T-helper 1 cell treated with Interleukin-12 subunit alpha and Interleukin-12 subunit beta and Interleukin-4 antibody, amounts not matched to agents 30 ng/mL and 1 ng/mL, for 36 hours (primary cell): ENCODE results near the gene DR1. TPM values are rescaled to one million over a fixed set of nuclear protein-coding genes. Genes with fewer than 3 reads are reported as not detected.
"Not testable (repeated sequence)": the region's sequence is repeated elsewhere in the genome, so short reads cannot be mapped to it uniquely, and the experiment has no call there.

Source experiments
- intact Hi-C: fragments of 100-400 bp; cut with micrococcal nuclease; formaldehyde crosslinking; loops from one replicate; pipeline ENCODE4 v1.15.1; 2024
- total RNA-seq: library from RNA; stranded (reverse); gene quantifications from 2 replicates; pipeline ENCODE4 v1.2.3, GENCODE V29; 2022

Gene DR1
- total RNA-seq, 1 donor from 2014 or later = 100 TPM

DNA sequence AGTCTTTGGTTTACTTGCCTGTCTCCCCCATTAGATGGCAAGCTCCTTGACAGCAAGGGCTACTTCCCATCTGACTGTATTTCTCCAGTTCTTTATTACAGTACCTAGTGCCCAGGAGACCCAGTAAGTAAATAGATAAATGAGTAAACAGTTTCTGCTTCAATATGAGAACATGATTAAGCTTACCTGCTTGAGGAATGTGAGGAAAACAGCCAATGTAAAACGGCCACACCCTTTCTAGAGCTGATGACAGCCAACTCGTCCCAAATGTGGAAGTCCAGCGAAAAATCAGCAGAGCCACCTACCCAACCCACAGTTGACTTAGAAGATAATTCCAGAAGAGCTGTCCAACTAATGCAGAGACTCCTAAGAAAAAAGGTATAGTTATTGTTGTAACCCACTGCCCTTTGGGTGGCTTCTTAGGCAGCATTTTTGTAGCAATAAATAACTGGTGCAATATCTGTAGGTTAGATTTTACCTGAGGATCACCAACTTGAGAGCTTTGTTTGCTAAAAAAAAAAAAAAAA, 6.5 kb upstream of the DR1 start:
- intact Hi-C loops = no loop called here

DNA sequence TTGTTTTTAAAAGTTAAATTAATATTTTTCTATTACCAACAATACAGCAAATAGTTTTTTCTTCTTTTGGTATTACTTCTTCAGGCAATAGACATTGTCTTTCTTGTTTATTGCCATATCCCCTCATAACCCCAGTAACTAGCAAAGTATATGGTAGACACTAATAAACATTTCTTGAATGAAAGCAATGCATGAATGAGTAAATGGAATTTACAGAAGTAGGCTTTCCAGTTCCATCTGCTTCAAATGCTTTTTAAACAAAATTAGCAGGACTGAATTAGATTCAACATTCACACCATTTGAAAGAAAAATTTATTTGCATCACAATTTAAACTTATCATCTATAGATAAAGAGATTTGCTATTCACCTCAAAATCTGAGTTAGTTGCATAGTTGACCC, 5.6 kb upstream of the DR1 start:
- intact Hi-C loops = loop anchor here (10.0 kb wide), 2 partner anchors 855 to 1535 kb away; partner anchors contain the start of gene GFI1

DNA sequence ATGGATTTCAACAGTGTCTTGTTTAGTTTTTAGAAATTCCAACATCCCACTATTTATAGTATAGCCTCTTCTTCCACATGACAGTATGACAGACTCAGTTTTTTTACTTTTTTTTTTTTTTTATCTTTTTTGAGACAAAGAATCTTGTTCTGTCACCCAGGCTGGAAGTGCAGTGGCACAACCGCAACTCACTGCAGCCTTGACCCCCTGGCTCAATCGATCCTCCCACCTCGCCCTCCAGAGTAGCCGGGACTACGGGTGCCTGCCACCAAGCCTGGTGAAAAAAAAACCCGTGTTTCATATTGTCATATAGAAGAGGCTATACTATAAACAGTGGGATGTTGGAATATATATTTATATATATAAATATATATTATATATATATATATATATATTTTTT, 1.2 kb upstream of the DR1 start:
- intact Hi-C loops = loop anchor here (2.0 to 10.0 kb wide), 4 partner anchors 16 to 1728 kb away; partner anchors contain the start of genes ALG14 and GFI1

DNA sequence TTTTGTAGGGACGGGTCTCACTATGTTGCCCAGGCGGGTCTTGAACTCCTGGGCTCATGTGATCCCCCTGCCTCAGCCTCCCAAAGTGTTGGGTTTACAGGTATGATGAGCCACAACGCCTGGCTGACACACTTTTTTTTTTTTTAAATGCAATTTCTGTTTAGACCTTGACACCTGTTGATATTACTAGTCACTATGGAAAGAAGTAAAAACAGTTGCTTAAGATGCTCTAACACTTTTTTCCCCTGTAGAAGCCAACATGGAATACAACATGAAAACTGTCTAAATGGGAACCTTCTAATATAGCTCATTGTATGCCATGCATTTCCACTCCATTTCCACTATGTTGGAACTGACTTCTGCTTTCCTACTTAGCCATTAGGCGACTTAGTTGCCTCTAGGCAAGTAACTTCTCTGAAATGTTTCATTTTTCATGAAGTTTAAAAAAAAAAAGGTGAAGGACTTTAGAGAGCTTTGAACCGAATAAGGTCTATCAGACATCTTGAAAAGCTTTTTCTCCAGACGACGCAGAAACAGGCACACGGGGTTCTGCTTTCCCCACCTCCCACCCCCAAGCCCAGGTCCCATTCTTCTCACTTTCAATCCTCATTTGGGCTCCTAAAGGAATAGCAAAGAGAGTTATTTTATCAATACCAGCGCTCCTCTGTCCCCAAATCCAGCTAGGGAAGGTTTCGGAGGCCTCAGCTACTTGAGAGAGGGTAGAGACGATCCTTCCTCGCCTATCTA, 648 bp upstream of the DR1 start:
- intact Hi-C loops = loop anchor here (1.0 to 10.0 kb wide), 14 partner anchors 9 to 1843 kb away; partner anchors contain the start of genes ABCD3, ALG14, CCDC18 and CDC7

DNA sequence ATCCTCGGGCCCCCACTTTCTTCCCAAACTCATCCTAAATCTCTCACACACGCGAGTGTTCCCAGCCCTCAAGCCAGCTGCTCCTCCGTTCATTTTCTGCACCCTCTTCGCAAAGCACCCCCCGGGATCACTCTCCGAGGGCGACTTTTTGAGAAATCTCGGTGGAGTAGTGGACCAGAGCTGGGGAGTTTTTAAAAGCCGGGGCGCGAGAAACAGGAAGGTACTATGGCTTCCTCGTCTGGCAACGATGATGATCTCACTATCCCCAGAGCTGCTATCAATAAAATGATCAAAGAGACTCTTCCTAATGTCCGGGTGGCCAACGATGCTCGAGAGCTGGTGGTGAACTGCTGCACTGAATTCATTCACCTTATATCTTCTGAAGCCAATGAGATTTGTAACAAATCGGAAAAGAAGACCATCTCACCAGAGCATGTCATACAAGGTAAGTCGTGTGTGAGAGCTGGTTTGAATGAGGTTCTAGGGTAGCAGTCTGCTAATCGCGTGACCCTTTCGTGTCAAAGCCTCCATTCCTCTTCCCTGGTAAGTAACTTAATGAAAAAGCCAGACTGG, 800 bp downstream of the DR1 start:
- intact Hi-C loops = loop anchor here (1.0 to 10.0 kb wide), 9 partner anchors 8 to 1844 kb away; partner anchors contain the start of genes ABCD3, CDC7, DIPK1A and DNTTIP2

DNA sequence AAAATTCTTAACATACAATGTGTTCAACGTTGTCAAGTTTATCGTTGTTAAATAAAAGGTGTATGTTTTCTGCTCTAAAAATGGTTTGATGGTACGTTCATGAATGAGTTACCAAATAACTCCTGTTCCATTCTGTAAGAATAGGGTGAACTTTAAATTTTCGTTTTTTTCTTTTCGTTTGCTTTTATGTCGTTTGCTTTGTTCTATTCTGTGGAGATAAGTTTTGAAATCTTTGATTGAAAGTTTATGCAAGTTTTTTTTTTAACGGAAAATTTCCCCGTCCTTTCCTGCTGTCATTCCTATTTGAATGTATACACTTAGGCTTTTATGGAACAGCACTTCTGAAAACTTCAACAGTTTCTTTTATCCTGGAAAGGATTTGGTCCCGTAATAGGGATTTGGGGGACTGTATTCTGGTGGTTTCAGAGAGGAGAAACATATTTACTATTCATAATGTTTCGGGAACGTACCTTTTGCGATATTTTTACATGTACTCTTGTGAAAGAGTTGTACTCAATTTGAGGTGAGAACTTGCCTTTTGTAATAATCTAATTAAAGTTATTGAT, 1.7 kb downstream of the DR1 start:
- intact Hi-C loops = loop anchor here (2.0 to 10.0 kb wide), 6 partner anchors 387 to 1845 kb away; partner anchors contain the start of genes ABCD3, CDC7, DIPK1A and GFI1

DNA sequence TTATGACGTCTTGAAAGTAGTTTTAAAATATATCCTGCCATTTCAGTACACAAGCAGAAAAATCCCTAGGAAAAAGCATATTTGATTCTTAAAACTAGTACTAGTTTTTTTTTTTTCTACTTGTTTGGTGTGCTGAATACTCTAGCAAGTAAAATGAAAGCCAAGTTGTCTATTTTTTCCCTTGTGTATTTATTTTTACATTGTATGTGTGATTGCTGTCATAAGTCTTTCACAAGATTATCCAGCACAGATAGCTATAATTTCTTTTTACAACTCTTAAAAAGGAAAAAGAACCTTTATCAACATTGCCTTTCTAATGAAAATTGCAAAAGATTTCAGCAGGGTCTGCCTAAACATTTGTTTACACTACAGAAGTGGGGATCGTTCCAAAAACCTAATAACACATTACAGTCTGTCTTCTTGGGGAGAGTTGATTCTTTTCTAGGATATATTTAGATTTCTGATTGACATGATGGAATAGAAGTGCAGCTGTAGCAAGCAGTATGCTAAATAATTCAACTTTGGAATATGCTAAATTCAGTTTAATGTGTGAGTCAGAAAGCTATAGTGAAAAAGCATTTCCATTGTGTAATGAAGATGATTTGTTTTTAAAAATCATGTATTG, 2.5 kb downstream of the DR1 start:
- intact Hi-C loops = loop anchor here (5.0 to 10.0 kb wide), 5 partner anchors 491 to 1846 kb away; partner anchors contain the start of genes ABCD3, CDC7 and GFI1

DNA sequence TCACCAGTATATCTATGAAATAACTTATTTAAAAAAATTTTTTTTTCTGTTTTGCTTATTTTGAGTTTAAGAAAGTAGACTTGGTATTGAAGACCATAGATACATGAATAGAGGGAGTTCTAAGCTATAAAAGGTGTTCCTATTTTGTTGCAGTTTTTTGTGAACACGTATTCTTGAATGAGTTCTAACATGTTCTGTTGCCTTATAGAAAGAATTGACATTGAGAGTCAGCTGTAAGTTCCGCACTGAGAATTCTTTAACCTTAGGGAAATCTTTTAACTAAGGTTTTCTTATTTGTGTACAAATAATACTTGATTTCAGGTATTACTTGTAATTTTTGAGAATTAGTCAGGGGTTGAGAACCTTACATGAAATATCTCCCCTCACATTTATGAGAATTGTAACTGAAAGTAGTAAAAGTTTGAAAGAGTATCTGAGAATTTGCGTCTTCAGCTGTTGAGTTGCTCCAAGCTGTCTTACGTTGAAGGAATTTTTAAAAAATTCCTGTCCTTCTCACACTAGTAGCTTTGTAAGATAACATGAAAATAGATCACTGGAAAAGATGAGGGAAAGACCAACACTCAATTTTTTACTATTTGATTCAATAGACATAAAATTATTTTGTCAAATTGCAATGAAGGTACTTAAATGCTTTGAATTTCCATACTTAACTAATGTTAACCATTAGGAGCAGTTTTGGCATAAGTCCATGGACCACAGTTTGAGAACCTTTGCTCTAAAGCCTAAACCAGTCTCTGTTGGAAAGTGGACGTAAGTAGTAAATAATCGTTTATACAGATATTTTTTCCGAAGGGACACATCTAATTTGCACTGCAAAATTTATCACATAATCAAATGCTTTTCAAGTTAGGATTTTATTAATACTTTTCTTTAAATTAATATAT, 3.8 kb downstream of the DR1 start:
- intact Hi-C loops = loop anchor here (1.0 to 10.0 kb wide), 6 partner anchors 8 to 1847 kb away; partner anchors contain the start of genes ABCD3, CDC7 and GFI1

DNA sequence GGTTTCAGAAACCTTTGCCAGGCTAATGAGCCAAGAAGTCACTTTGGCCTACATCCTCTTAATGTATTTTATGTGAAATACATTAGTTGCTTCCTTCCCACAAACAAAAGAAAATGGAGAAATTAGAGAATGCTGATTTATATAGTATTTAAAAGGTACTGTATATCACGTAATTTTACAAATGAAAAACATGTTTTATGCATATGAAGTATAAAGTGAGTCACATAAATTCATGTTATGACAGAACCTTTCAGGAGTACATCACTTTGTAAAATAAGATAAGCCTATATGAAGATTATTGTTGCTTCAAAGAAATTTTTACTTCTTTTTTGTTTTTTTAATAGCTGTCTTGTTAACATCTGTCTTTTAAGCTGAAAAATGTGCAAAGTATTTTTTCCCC, 4.6 kb downstream of the DR1 start:
- intact Hi-C loops = no loop called here

DNA sequence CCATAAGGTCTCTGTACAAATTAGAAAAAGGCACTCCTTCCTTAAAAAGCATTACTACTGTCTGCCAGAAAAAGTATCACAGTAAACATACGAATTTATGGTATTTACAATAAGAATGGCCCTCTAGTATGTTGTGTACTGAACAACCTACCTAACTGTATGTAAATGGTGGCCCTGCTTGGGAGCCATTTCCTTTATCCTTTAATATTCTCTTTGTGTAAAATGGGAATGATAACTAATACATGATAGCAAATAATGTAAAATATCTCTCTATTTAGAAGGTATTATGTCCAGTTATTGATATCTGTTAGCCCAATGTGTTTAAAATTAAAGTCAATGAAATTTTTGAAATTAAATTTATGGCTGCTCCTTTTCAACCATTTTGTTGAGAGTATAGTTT, 5.2 kb downstream of the DR1 start:
- intact Hi-C loops = no loop called here

DNA sequence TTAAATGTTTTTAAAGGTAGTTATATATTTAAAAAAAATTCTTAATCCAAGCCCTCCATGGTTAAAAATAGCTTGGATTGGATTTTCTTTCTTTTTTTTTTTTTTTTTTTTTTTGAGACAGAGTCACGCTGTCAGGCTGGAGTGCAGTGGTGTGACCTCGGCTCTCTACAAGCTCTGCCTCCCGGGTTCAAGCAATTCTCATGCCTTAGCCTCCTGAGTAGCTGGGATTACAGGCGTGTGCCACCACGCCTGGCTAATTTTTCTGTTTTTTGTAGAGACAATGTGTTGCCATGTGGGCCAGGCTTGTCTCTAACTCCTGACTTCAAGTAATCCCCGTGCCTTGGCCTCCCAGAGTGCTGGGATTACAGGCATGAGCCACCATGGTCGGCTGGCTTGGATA, 5.6 kb downstream of the DR1 start:
- intact Hi-C loops = not testable (repeated sequence)

DNA sequence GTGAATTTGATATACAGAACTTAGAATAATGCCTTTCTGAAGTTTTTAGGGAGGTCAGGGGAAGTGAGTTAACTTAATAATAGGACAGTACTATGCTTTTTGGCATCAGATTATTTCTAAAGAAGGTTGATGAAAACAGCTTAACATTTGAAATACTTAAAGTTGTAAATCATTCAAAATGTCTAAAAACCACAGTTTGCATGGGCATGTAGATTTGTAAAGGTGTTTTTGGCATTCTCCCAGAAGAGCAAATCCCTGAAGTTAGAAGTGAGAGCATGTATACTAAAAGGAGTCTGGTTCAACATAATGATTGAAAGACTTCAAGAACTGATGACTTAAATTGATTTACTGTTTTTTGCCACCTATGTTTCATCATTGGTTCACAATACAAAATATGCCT, 6.7 kb downstream of the DR1 start:
- intact Hi-C loops = no loop called here

DNA sequence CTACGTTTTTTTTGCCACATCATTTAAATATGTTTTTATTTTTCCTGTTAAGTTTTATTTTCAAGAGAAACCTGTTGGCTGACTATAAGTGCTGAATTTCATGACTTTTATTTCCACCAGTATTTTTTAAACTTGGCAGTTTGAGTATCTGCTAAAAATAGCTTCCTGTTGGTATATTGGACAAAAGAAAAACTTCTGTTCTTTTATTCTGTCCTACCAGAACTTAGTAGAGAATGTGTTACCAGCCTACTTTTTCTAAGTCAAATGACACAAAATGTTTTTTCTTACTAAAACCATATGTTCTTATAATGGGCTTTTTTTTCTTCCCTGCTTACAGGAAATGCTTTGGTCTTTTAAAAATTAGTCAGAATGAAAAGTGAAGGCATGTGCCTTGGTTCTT, 7.6 kb downstream of the DR1 start:
- intact Hi-C loops = no loop called here

DNA sequence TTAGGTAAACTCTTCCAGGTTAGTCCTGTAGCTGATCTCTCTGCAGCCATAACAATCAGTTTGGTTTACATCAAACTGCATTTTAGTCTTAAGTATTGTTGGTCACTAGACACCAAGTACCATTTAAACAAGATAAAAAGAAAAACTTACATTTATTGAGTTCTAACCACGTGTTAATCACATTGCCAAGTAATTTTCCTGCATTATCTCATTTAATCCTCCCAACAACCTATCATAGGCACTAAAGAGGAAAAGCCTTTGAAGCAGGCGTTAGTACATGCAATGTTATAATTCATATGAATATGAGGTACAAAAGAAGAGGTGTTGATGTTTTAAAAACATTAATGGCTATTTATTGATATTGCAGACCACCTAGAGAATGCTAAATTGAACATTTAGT, 9.0 kb downstream of the DR1 start:
- intact Hi-C loops = loop anchor here (1.0 kb wide), 1 partner anchor 8 kb away; no protein-coding TSS in a partner anchor

DNA sequence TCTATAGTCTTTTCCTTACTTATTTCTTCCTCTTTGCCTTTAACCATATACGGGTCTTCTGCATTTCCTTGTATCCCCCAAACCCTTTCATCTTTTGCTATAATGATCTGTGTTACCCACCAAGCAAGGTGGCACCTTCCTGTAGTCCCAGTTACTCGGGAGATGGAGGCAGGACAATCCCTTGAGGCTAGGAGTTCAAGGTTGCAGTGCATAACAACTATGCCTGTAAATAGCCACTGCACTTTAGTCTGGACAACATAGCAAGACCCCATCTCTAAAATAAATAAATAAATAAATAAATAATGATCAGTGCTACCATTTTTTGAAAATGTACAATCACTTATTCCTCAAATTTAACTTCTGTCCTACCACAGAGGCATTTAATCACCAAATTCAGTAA, 11.5 kb downstream of the DR1 start:
- intact Hi-C loops = loop anchor here (1.0 kb wide), 1 partner anchor 8 kb away; no protein-coding TSS in a partner anchor

DNA sequence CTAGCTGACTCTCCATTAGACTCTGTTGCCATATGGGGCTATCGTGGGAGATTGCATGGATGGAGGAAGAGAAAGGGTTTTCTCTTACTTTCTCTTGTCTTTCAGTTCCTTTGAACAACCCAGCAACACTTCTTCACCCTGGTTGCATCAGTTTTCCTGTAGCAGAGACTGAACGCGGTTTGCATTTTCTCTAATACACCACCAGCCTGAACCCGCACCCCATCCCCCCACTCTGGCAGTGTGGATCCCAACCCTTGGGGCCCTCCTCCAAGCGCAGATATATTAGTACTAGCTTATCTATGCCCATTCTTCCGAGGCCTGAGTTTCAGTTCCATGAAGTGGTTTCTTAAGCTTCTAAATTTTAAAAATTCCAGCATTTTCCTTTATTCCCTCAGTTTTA, 12.6 kb downstream of the DR1 start:
- intact Hi-C loops = no loop called here

DNA sequence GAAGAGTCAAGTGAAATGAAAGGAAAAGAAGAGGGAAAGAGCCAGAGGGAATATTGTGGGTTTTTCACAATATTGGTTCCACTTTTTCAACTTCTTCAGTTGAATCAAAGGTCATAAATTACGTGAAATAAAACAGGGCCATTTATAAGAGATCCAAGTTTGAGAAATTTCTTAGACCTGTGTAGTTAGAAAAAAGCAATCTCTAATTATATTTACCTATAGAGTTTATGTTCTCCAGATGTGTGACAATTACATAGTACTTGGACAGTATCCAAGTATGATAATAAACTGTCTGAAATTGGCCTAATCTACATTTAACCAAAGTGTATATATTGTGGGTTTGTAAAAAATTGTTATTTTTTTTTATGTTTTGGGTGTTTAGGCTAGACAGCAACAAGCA, 14.4 kb downstream of the DR1 start:
- intact Hi-C loops = loop anchor here (2.0 kb wide), 1 partner anchor 15 kb away; the partner anchor contains the start of gene DR1

DNA sequence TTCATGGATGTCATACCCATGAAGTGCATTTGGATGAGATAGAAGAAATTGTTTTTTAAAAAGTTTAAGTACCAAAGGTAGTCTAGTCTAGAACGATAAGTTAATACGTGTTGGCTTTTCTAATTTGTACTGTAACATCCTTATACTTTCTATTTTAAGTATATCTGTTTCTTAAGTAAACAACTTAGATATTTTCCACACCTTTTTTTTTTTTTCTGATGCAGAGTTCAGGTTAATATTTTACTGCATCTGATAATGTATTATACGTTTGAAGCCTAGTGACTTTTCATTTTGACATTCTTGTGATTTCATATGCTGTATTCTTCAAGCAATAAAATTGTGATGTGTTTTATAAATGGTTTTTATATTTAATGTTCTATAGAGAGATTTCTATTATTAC, 16.5 kb downstream of the DR1 start:
- intact Hi-C loops = no loop called here

DNA sequence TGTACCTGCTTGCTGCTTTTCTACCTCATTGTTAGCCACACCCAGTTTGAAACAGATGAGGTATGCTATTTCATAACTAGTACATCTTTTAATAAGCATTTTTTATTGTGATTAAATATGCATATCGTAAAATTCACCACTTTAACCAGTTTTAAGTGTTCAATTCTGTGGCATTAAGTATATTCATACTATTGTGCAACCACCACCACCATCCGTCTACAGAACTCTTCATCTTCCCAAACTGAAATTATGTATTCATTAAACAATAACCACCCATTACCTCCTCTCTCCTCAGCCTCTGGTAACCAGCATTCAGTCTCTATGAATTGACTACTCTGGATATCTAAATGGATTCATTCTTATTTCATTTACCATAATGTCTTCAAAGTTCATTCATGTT, 20.1 kb downstream of the DR1 start:
- intact Hi-C loops = no loop called here

DNA sequence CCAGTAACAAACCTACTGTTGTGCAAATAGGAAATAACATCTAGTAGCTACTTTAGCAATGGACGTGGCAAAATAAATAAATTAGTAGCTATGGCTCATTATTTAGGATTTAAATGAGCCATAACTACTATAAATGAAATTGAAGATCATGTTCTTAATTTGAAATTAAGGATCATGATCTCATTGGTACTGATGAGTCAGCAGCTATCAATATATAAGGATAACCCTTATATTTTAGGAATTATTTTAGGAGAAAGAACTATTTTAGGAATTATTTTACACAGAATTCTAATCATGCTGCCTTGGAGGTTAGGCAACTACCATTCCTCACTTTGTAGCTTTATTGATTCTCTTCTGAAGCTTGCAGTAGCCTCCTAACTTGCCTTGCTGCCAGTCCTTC, 24.0 kb downstream of the DR1 start:
- intact Hi-C loops = no loop called here
